Suppressor macrophage (primary cell): ENCODE measurements around the gene NSMF.
"Not testable (repeated sequence)": the region's sequence is repeated elsewhere in the genome, so short reads cannot be mapped to it uniquely, and the experiment has no call there.

Experiments
- DNase-seq, 4 experiments: peaks; one replicate each; pipeline ENCODE4 v3.0.0-alpha.2; 2020 to 2022

The NSMF gene

GRCh38 chr9:137477778-137478612 lies 18.9 kb upstream of the NSMF start:
- DNase-seq, result no peak

DNA sequence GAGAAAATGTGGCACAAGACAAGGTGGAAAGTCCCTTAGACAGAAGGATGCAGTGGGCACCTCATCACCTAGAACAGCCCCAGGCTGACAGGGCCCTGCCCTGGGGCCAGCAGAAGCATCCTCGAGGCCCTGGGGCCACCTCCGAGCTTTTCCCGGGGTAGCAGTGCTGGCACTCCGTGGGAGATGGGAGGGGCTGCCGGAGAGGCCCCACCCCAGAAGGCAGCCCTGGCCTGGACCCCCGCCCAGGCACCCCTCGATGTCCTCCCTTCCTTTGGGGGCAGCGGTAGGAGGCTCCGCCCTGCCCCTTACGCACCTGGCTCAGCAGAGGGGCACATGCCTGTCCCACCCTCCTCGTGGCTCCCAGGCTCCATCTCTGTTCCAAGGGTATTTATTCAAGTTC lies 17.7 kb upstream of the NSMF start:
- no peak for DNase-seq

DNA sequence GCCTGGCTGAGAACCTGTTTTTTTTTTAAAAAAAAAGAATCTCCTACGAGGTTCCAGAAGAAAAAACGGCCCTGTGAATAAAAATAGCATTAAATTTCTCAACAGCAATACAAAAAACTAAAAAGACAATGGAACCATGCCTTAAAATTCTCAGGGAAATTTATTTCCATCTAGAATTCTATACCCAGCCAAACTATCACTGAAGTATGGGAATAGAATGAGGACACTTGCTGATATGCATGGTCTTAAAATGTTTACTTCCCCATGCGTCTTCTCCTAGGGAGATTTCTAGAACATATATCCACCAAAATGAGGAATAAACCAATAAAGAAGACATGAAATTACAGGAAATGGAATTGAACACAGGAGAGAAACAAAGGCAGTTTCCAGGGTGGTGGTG lies 16.5 kb upstream of the NSMF start:
- DNase-seq, result no peak

GRCh38 chr9:137474271-137474670 lies 15.1 kb upstream of the NSMF start:
- no peak for DNase-seq

- DNase-seq, result peak in 1 of 4 experiments; percentile 14
Measured at GRCh38 chr9:137470785-137471184, 11.7 kb upstream of the NSMF start.

- no peak for DNase-seq
Measured at GRCh38 chr9:137467896-137468295, 8.8 kb upstream of the NSMF start.

GRCh38 chr9:137467161-137467581 lies 8.0 kb upstream of the NSMF start:
- no peak for DNase-seq

DNA sequence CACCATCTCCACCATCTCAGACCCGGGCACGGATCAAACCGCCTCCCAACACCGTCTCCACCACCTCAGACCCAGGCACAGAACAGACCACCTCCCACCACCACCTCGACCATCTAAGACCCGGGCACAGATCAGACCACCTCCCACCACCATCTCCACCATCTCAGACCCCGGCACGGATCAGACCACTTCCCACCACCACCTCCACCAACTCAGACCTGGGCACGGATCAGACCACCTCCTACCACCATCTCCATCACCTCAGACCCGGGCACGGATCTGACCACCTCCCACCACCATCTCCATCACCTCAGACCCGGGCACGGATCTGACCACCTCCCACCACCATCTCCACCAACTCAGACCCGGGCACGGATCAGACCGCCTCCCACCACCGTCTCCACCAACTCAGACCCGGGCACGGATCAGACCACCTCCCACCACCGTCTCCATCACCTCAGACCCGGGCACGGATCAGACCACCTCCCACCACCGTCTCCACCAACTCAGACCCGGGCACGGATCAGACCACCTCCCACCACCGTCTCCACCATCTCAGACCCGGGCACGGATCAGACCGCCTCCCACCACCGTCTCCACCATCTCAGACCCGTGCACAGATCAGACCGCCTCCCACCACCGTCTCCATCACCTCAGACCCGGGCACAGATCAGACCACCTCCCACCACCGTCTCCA lies 7.4 kb upstream of the NSMF start:
- DNase-seq, result not testable (repeated sequence)

DNA sequence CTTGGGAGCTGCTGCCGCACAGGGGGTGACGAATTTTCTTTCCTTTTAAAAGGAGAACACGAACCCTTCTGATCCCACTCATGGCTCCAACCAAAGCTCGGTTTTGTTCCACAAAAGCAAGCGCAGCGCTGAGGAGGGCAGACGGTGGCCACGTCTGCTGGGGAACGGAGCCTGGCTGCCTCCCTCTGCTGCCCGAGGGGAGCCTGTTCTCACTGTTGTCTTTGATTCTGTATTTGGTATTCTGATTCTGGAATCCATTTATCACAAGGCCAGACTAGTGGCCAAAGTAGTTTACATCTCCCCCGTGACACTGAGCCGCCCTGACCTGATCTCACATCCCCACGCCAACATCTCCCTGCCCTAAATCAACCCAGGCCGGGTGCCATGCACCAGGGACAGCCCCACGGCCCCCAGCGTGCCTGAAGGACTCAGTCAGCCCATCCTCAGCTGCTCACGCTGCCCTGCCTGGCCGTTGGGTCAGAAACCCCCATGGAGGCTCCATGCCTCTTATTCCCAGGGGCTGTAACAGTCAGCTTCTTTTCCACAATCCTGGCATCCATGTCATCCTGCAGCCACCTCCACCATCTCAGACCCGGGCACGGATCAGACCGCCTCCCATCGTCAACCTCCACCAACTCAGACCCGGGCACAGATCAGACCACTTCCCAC lies 6.7 kb upstream of the NSMF start:
- DNase-seq, result no peak

GRCh38 chr9:137465000-137465719 lies 6.0 kb upstream of the NSMF start:
- no peak for DNase-seq

DNA sequence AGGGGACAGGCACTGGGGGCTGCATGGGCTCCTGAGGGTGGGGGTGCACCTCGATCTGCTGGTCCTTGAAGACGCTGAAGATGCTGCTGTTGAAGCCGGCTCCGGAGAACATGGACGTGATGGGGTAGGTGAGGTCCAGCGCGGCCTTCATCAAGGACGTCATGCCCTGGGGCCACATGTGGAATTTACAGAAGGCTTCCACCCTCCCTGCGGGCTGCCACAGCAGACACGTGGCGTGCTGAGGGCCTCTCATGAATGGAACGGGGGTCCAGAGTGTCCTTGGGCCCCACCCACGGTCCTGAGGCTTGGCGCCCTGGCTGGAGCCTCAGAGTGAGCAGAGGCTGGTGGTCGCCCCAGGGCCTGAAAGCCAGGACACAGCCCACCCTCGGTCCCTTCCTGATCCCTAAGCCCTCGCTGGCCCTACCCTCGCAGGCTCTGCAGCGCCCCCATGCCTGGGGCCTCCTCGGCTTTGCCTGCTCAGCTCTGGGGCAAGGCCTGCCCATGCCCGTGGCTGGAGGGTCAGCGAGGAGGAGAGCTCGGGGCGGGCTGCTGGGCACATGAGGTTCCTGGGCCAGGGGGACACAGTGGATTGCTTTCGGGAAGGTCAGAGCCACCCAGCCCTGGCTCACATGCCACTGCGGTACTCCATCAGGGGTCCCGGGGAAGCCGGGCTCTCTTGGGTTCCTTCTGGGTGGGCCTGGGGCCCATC lies 5.3 kb upstream of the NSMF start:
- no peak for DNase-seq

- no peak for DNase-seq
Measured at GRCh38 chr9:137463931-137464290, 4.8 kb upstream of the NSMF start.

- DNase-seq, result no peak
Measured at GRCh38 chr9:137462986-137463930, 4.1 kb upstream of the NSMF start.

- no peak for DNase-seq
Measured at GRCh38 chr9:137462396-137462985, 3.4 kb upstream of the NSMF start.

- peak; percentile 91 to 97 (median 95) for DNase-seq
Measured at GRCh38 chr9:137461663-137462395, 2.7 kb upstream of the NSMF start.

GRCh38 chr9:137461316-137461662 lies 2.2 kb upstream of the NSMF start:
- DNase-seq, result no peak

DNA sequence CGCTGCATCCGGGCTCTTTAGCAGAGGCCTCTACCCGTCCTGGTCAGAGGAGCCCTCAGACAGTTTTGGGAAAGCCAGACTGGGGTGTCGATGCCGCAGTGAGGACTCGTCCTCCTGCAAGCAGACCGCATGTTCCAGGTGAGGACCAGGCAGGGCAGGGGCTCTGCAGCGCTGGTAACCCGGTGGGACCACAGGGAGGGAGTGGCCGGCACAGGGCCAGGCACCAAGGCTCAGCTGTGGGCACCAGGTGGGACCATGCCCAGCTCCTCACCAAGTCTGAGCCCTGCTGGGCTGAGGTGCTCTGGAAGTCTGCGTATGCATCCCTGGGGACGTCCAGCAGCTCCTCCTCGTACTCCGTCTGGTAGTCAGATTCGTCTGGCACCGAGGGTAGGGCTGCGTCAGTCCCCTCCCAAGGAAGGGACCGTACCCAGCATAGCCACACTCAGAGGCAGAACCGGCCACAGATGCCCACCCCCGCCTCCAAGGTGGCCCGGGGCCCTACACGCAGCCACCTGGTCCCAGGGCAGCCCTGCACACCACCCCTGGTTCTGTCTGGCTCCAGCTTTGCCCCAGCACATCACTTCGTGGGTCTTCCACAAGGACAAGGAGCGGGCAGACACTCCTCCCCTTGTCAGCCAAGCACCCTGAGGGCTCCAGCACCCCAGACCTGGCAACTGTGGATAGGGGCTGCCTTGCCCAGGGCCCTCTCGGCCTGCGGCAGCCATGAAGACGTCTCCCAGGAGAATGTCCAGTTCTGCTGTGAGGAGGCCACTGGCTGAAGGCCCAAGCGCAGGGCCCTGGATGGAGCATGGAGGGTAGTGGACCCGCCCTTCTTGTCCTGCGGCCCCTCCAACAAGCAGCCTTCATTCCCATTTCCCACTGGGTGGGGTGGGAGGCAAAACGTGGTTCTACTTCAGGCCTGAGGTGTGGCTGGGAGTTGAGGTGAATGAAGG lies 1.5 kb upstream of the NSMF start:
- no peak for DNase-seq

DNA sequence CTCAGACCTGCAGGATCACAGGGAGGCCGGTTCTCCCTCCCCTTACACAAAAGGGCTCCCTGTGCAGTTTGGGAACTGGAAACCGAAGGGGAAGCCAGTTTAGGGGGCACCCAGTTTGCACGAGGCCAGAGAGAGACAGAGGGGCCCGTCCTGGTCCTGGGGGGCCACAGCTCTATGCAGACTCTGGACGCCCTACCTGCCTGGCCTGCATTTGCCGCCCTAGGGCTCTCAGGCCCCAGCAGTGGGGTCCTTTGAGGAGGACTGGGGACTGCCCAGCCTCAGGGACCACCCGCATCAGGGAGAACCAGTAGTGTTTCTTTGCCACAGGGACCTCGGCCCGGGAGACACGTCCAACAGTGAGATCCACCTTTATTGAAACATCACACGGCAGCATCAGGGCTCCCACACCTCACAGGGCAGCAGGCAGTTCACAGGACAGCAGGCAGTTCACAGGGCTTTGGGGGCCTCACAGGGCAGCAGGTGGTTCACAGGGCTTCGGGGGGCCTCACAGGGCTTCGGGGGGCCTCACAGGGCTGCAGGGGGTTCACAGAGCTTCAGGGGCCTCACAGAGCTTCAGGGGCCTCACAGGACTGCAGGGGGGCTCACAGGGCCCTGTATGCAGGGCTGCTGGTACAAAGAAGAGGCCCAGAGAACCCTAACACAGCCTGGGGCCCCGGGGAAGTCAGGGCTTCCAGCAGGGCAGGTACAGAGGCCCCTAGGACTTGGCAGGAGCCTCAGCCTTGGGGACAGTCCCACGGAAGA lies 648 bp upstream of the NSMF start:
- DNase-seq, result no peak
